KOPT-K1 (cell line): Measurements from ENCODE around the gene KCTD7.
"Not testable (repeated sequence)": the region's sequence is repeated elsewhere in the genome, so short reads cannot be mapped to it uniquely, and the experiment has no call there.

ENCODE experiments used
- H3K27ac ChIP-seq: fragments of 200-600 bp; sonication (generic); 2 replicates; pipeline ENCODE4 v1.5.1; 2016; ENCODE audit warnings: antibody characterized with exemption, mild to moderate bottlenecking, low read depth, low read length; ENCODE audit not compliant: poor library complexity, severe bottlenecking
- H3K36me3 ChIP-seq: fragments of 200-600 bp; sonication (generic); 2 replicates; pipeline ENCODE4 v1.5.1; 2017; ENCODE audit warnings: antibody characterized with exemption, mild to moderate bottlenecking, low read length, moderate library complexity; ENCODE audit not compliant: insufficient read depth
- H3K9me3 ChIP-seq: fragments of 200-600 bp; sonication (generic); 2 replicates; pipeline ENCODE4 v1.5.1; 2017; ENCODE audit warnings: antibody characterized with exemption, low read length, mild to moderate bottlenecking; ENCODE audit not compliant: insufficient read depth, poor library complexity, severe bottlenecking

KCTD7 gene

DNA sequence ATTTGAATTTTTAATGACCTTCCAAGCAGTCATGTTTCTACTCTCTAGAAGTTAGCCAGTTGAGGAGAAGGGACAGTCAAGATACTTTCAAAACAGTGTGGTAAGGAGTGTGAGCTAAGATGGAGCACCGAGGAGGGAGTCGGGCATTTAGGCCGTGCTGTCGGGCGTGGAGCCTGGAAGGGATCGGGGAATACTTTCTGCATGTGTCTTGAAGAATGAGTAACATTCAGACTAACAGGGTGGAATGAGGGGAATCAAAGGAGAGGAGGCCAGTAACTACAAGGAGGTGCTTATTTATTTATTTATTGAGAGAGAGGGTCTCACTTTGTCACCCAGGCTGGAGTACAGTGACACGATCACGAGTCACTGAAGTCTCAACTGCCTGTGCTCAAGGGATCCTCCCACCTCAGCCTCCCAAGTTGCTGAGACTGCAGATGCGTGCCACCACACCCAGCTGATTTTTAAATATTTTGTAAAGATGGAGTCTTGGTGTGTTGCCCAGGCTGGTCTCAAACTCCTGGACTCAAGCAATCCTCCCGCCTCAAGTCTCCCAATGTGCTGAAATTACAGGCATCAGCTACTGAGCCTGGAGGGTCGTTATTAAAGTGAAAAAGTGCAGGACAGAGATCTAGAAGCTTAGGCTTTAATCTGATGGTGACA, 27.3 kb downstream of the KCTD7 start:
- not testable (repeated sequence) for H3K36me3 ChIP-seq, H3K9me3 ChIP-seq, H3K27ac ChIP-seq

DNA sequence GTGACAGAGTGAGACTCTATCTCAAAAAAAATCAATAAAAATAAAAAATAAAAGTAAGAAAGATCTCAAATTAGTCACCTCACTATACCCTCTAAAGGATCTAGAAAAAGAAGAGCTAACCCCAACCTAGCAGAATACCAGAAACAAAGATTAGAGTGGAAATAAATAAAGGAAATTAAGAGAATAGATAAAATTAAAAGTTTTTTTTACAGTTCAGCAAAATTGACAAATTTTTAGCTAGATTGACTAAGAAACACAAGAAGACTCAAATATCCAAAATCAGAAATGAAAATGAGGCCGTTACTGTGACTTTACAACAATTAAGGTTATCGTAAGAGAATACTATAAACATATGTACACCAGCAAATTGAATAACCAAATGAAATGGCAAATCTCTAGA, 29.1 kb downstream of the KCTD7 start:
- Histone ChIP-seq H3K9me3 (peaks cover 6% of the 10 kb centered on the region), H3K27ac (no peak overlapping the region), H3K36me3 (no peaks in the 10 kb centered on the region)

DNA sequence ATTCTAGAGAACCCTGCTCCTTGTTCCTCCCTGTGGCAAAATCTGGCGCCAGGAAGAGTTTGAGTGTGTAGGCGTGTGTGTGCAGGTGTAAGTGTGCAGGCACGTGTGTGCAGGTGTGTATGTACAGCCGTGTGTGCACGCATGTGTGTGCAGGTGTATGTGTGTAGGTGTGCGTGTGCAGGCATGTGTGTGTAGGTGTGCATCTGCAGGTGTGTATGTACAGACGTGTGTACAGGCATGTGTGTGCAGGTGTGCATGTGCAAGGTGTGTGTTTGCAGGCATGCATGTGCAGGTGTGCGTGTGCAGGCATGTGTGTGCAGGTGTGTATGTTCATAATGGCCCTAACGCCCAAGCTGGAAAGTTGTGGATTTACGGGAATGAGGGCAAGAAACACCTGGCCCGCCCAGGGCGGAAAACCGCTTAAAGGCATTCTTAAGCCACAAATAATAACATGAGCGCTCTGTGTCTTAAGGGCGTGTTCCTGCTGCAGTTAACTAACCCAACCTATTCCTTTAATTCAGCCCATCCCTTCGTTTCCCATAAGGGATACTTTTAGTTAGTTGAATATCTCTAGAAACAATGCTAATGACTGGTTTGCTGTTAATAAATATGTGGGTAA, 34.1 kb downstream of the KCTD7 start:
- Histone ChIP-seq H3K36me3 (no peaks in the 10 kb centered on the region), H3K27ac (no peak overlapping the region), H3K9me3 (peaks cover 10% of the 10 kb centered on the region)

DNA sequence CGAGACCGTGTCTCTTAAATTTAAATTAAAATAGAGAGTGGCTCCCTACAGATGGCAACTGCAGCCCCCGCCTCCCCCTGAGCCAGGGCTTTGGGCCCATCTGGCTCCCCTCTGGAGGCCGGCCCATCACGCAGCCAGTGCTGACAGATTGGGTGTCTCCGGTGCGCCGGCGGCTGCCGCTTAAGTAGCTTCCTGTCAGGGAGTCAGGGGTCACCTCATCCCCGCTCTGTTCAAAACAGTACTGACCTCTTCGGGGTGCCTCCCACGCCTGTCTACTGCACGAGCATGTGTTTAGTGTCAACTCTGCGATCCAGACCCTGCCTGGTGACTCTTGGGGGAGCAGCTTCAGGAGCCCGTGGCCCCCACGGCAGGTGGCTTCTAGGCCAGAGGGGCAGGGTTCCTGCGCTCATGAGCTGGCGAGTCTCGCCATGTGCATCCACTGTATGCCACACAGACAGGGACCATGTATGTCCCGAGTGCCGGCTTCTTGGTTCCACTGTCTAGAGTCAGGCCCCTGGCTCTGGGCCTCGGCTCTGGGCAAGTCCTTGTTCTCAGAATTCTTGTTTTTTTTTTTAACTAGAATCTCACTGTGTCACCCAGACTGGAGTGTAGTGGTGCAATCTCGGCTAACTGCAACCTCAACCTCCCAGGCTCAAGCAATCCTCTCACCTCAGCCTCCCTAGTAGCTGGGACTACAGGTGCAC, 36.1 kb downstream of the KCTD7 start:
- Histone ChIP-seq H3K27ac (no peak overlapping the region), H3K36me3 (0 out of 2 replicates have a peak, but pooled peaks cover 2% of the 10 kb centered on the region), H3K9me3 (peaks cover 10% of the 10 kb centered on the region)

DNA sequence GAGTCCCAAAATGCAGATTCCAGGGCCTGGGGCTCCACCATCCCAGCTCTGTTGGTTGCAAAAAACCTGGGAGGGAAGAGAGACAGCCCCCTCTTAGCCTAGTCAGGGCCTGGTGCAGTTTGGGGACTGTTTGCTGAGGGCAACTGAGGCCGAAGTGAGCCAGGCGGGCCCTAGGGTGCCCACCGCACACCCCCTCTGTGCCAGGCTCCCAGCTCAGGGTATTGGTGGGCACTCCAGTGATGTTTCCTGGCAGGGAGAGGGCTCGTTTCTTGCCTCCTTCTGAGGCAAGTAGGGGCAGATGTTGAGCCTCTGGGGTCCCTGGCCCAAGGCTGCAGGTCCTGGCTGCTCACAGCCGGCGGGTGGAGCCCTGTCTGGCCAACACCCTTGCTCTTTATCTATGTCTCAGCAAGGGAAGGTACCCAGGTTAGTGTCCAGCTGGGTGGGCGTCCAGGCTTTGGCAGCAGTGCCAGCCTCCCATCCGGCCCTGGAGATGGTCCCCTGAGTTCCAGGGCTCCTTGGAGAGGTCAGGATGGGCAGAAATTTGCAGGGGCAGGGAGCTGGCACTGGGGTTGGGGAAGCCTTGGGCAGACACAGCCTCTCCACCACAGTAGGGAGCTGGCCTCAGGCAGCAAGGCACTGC, 37.8 kb downstream of the KCTD7 start:
- peaks cover 10% of the 10 kb centered on the region for H3K9me3 ChIP-seq
- 0 out of 2 replicates have a peak, but pooled peaks cover 5% of the 10 kb centered on the region for H3K36me3 ChIP-seq
- no peak overlapping the region for H3K27ac ChIP-seq

DNA sequence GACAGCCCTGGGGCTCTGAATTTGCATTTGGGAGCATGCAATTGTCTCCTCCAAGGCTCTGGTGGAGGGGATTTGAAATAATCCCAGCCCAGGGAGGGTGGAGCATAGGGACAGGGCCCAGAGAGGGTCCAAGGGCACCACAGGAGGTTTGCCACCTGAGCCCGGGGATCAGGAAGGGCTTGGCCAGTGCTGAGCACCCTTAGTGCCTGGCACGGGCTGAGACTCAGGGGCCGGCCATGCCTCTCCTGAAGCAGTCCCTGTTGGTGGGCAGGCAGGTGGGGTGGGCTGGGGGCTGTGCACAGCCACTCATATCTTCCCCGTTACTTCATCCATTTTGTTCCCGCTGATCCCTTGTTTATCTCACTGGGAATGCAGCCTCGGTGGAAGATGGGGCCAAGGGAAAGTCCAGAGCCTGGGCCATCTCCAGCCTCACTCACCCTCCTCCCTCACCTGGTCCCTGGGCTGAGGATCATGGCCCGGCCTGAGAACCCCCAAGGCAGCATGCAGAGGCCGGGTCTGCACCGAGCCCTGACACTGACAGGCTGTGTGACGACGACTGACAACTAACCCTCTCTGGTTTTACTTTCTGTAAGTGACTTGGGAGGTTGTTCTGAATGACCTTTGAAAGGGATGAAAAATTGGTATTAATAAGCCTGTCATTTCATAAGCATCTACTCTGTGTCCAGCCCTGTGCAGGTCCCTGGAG, 38.5 kb downstream of the KCTD7 start:
- H3K9me3 ChIP-seq: peaks cover 10% of the 10 kb centered on the region
- no peak overlapping the region for H3K27ac ChIP-seq
- 0 out of 2 replicates have a peak, but pooled peaks cover 5% of the 10 kb centered on the region for H3K36me3 ChIP-seq

DNA sequence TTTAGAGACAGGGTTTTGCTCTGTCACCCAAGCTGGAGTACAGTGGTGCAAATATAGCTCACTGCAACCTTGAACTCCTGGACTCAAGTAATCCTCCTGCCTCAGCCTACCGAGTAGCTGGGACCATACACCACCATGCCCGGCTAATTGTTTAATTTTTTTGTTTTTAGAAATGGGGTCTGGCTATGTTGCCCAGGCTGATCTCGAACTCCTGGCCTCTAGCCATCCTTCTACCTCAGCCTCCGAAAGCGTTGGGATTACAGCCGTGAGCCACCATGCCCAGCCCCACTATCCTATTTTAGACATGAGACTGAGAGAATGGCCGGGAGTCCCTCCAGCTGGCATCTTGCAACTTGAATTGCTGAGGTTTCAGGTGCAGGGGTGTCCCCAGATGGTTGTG, 39.4 kb downstream of the KCTD7 start:
- peaks cover 1% of the 10 kb centered on the region for H3K9me3 ChIP-seq
- no peak overlapping the region for H3K27ac ChIP-seq
- 0 out of 2 replicates have a peak, but pooled peaks cover 5% of the 10 kb centered on the region for H3K36me3 ChIP-seq

DNA sequence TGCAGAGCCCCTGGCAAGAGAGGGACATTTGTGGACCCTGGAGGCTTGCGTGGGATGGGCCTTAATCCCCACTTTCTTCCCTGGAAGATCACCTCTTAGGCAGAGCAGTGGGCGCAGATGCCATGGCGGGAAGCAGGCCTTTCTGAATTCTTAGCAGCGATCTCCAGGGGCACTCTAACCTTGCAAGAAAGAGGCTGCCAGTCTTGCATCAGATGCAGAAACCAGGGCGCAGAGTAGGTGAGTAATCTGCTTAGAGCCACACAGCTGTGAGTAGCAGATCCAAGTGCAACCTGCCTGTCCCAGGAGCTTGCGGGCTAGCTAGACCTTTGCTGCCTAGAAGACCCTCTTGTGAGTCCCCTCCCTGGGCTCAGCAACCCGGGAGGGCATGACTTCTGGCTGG, 40.0 kb downstream of the KCTD7 start:
- Histone ChIP-seq H3K9me3 (no peaks in the 10 kb centered on the region), H3K36me3 (0 out of 2 replicates have a peak, but pooled peaks cover 5% of the 10 kb centered on the region), H3K27ac (no peak overlapping the region)

DNA sequence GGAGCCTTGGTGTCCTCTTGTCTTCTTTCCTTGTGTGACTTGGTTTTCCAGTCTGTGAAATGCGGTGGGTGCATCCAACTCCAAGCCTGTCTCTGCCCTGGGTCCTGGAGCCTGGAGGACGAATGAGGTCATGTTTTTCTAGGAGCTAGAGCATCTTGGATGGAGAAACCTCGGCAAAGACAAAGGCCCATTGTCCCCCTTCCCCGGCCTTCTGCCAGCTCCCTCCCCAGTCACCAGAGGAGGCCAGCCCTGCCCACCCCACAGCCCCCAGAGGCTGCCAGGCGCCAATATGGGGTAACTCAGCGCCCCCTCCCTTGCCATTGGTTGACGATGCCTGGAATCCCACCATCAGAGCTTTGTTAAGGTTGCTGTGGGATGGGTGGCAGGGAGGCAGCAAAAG, 40.4 kb downstream of the KCTD7 start:
- Histone ChIP-seq H3K9me3 (no peaks in the 10 kb centered on the region), H3K36me3 (0 out of 2 replicates have a peak, but pooled peaks cover 5% of the 10 kb centered on the region), H3K27ac (no peak overlapping the region)

DNA sequence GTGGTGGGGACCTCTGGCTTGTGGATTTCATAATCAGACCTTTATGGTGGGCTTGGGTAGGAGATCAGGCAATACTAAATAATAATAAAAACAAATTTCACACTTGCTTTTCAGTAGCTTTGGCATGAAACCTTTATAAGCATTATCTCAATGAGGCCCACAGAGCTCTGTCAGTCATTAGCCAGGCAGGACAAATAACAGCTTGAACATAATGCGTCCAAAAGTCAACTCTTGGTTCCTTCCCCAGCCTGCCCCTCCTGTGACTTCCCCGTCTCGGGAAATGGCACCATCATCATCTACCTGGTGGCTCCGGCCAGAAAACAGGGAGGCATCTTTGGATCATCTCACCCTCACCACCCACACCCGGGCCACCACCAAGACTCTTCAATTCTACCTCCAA, 40.8 kb downstream of the KCTD7 start:
- no peak overlapping the region for H3K27ac ChIP-seq
- H3K9me3 ChIP-seq: no peaks in the 10 kb centered on the region
- H3K36me3 ChIP-seq: 0 out of 2 replicates have a peak, but pooled peaks cover 5% of the 10 kb centered on the region

DNA sequence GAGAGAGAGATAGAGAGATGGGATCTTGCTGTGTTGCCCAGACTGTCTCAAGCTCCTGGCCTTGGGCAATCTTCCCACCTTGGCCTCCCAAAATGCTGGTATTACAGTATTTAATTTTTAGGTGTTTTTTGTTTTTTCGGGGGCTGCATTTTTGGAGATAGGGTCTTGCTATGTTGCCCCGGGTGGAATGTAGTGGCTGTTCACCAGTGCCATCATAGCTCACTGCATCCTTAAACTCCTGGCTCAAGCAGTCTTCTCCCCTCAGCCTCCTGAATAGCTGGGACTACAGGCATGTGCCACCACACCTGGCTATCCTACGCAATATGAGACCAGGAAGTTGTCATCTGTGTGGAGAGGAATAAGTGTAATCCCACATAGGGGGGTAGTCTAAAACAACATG, 42.4 kb downstream of the KCTD7 start:
- H3K27ac ChIP-seq: no peak overlapping the region
- H3K36me3 ChIP-seq: 0 out of 2 replicates have a peak, but pooled peaks cover 5% of the 10 kb centered on the region
- no peaks in the 10 kb centered on the region for H3K9me3 ChIP-seq

DNA sequence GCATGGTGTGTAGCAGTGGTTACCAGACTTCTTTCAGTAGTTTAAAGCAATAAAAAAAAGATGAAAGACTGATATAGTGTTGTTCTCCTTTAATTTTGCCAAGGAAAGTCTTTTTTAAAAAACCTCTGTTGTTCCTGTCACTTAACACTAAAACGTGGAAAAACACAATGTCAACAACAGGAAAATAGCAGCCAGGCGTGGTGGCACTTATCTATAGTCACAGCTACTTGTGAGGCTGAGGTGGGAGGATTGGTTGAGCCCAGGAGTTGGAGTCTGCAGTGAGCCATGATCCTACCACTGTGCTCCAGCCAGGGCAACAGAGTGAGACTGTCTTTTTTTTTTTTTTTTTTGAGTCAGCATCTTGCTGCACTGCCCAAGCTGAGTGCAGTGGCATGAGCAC, 42.8 kb downstream of the KCTD7 start:
- H3K9me3 ChIP-seq, H3K36me3 ChIP-seq, H3K27ac ChIP-seq: not testable (repeated sequence)

DNA sequence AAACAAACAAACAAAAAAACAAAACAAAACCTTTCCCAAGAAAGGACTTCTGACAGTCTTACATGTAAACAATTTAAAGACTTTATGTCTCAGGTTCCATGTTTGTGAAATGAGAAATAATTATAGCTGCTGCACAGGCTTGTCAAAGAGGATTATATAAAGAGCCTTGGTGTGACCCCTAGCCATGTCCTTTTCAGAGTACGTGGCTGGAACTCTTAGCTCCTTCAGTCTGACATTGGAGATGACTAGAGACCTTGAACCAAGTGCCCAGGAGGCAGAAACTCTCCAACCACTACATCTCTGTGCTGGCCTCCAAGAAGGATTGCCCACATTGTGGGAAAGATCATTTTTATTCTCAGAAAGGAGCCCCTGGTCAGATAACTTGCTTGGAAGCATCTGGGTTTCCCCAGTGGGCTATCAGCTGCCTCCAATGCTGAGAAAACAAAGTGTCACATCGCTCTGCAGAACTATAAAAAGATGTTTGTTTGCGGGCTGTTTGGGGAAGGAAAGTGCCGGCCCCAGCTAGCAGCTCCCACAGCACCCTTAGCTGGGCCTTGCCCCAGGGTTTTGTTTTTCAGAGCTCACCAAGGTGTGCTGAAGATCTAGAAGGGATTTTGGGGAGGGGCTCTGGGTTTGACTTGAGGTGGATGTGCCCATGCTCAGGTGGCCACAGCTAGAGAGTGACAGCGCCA, 43.9 kb downstream of the KCTD7 start:
- H3K36me3 ChIP-seq, H3K9me3 ChIP-seq, H3K27ac ChIP-seq: not testable (repeated sequence)

DNA sequence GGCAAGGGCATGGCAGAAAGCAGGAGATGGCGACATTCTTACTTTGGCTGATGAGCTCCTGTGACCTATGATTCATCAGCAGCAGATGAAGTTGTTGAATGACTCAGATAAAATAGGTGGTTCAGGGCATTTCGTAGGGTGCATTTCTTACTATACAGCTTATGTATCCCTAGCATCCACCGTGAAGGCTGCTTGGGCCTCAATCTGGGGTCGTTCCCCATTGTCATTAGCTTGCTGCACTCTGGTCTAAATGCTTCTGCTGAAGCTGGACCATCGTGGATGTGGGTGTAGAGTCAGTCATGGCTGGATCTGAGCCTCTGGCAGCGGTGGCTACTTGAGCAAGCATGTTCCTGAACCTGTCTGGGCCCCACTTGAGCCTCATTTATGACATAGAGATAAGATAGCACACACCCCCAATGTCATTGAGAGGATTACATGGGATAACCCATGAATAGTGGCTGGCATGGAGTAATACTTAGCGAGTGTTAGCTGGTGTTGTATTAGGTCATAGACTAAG, 44.5 kb downstream of the KCTD7 start:
- H3K27ac ChIP-seq, H3K36me3 ChIP-seq, H3K9me3 ChIP-seq: not testable (repeated sequence)
